Esophagus muscularis mucosa (tissue), 3 donors: ENCODE measurements around the gene EMP2.

ENCODE experiments used
- CTCF ChIP-seq, 3 experiments: fragments of 200-600 bp in 2 of 3; fragments of 450-650 bp in 1 of 3; sonication (generic) in 2 of 3; IDR thresholded peaks; one replicate each; pipeline ENCODE4 v1.5.1; 2017 to 2019; ENCODE audit warnings: antibody characterized with exemption in 3 of 3, mild to moderate bottlenecking in 2 of 3, moderate library complexity in 1 of 3
- POLR2A ChIP-seq: fragments of 450-650 bp; IDR thresholded peaks from one replicate; pipeline ENCODE4 v1.6.1; 2017; ENCODE audit warnings: antibody characterized with exemption, moderate library complexity, mild to moderate bottlenecking, low read depth
- POLR2AphosphoS5 ChIP-seq, 2 donors: sonication (generic); formaldehyde crosslinking; IDR thresholded peaks; one replicate each; pipeline ENCODE4 v1.6.1; 2017; ENCODE audit warnings: antibody characterized with exemption in 2 of 2

- TF ChIP-seq CTCF (IDR thresholded peaks at IDR 0.05) (no peak), POLR2A (no peak), POLR2AphosphoS5 (IDR thresholded peaks at IDR 0.05) (no peak)
These were observed 79.3 kb downstream of the EMP2 start for GRCh38 chr16:10501016-10501607.
